ENCODE data around the gene MAX.
"Not testable (repeated sequence)": the region's sequence is repeated elsewhere in the genome, so short reads cannot be mapped to it uniquely, and the experiment has no call there.

MAX gene

DNA sequence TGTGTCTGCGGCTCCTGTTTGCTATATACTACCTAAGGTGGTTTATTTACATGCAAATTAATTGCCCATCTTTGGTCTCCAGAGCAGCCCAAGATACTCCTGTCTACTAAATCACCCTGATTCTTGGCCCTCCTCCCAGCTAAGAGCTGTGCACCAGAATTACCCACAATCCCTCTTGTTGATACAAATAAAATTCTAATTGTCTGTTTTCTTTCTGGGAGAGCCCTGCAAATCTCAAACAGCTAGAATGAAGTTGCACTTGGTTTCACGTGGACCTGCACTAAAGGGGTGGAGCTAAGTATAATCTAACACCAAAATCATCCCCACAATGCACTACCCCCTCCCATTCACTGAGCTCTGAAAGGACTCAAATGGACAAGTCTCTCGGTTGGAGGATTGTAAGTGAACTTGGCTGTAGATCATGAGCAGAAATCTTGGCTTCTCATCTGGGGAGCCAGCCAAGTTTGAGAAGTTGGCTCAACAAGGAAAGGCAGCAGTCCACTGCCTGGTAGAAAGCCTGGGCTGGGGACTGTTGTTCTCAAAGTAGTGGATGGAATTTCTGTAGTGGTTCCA lies 6.6 kb downstream of the MAX start:
- Histone ChIP-seq H2BK15ac (replicated peaks; ENCODE audit: low read depth) (no peak overlapping the region), H3K4me1 (ENCODE audit: control insufficient read depth, low read depth, low read length) (no peaks in the 10 kb centered on the region), H3K79me2 (ENCODE audit: control insufficient read depth, insufficient read depth, low read length) (peaks cover 29% of the 10 kb centered on the region), H3K18ac (ENCODE audit: low read length) (no peak overlapping the region), H2BK120ac (ENCODE audit: low read depth, low read length) (no peak overlapping the region), H3K56ac (ENCODE audit: low read length) (no peak overlapping the region), H2BK5ac (ENCODE audit: low read length) (no peak overlapping the region), H3K79me1 (ENCODE audit: low read length) (peaks cover 24% of the 10 kb centered on the region), H3K36me3 (ENCODE audit: control insufficient read depth, insufficient read depth, low read length) (peaks cover 6% of the 10 kb centered on the region), H3K4me3 (ENCODE audit: low read length) (no peak overlapping the region), H4K8ac (ENCODE audit: low read depth, low read length) (no peak overlapping the region), H4K5ac (ENCODE audit: low read length) (no peak overlapping the region), H3K27me3 (ENCODE audit: insufficient read depth, low read length, poor library complexity) (no peaks in the 10 kb centered on the region), H3K4ac (ENCODE audit: low read depth, low read length) (no peak overlapping the region), H2AK5ac (ENCODE audit: low read length) (no peak overlapping the region), H3K27ac (ENCODE audit: low read depth, low read length) (no peak overlapping the region), H3K4me2 (ENCODE audit: low read length) (no peak overlapping the region), H3K9ac (ENCODE audit: low read length) (no peak overlapping the region), H3K23ac (ENCODE audit: low read length) (no peak overlapping the region)
- DNase-seq, result no peak
- WGBS (ENCODE audit: extremely low coverage, insufficient coverage, low lambda C conversion rate), result no CpG with 5 or more reads among the region's 3 CpGs

DNA sequence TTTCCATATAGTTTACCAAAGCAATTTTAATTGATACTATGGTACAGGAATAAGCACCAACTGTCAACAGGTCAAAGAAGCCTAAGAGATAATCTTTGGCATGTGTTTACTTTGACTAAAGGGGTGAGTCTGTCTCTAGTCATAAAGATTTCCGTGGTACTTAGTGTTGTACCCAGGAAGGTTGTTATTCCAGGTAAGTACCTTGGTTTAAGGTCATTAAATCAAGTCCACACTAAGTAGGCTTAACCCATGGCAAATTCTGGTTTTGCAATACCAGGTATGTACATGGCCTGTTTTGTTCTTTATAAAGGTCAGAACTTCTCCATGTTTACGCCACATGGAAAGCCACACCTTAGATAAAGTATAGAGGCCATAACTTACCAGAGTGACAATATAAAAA lies 10.0 kb downstream of the MAX start:
- Histone ChIP-seq H3K27me3 (ENCODE audit: insufficient read depth, low read length, poor library complexity) (no peaks in the 10 kb centered on the region), H3K4me1 (ENCODE audit: control insufficient read depth, low read depth, low read length) (no peaks in the 10 kb centered on the region), H3K79me2 (ENCODE audit: control insufficient read depth, insufficient read depth, low read length) (peaks cover 24% of the 10 kb centered on the region), H3K4me3 (ENCODE audit: low read length) (no peak overlapping the region), H3K9ac (ENCODE audit: low read length) (no peak overlapping the region), H4K5ac (ENCODE audit: low read length) (no peak overlapping the region), H3K36me3 (ENCODE audit: control insufficient read depth, insufficient read depth, low read length) (peaks cover 14% of the 10 kb centered on the region), H3K23ac (ENCODE audit: low read length) (no peak overlapping the region), H3K56ac (ENCODE audit: low read length) (no peak overlapping the region), H3K18ac (ENCODE audit: low read length) (no peak overlapping the region), H2BK120ac (ENCODE audit: low read depth, low read length) (no peak overlapping the region), H2BK15ac (replicated peaks; ENCODE audit: low read depth) (no peak overlapping the region), H3K27ac (ENCODE audit: low read depth, low read length) (no peak overlapping the region), H3K4ac (ENCODE audit: low read depth, low read length) (no peak overlapping the region), H3K79me1 (ENCODE audit: low read length) (peaks cover 29% of the 10 kb centered on the region), H4K8ac (ENCODE audit: low read depth, low read length) (no peak overlapping the region), H2AK5ac (ENCODE audit: low read length) (no peak overlapping the region), H2BK5ac (ENCODE audit: low read length) (no peak overlapping the region), H3K4me2 (ENCODE audit: low read length) (no peak overlapping the region)
- no peak for DNase-seq
- no CpG with 5 or more reads among the region's 2 CpGs for WGBS (ENCODE audit: extremely low coverage, insufficient coverage, low lambda C conversion rate)

DNA sequence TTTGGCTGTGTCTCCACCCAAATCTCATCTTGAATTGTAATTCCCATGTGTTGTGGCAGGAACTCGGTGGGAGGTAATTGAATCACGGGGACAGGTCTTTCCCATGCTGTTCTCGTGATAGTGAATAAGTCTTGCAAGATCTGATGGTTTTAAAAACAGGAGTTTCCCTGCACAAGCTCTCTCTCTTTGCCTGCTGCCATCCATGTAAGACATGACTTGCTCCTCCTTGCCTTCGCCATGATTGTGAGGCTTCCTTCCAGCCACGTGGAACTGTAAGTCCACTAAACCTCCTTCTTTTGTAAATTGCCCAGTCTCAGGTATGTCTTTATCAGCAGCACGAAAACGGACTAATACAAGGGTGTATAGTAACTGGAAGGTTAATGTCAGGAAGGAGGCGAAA lies 14.5 kb downstream of the MAX start:
- Histone ChIP-seq H3K79me1 (ENCODE audit: low read length) (peaks cover 12% of the 10 kb centered on the region), H3K4me3 (ENCODE audit: low read length) (peak overlapping the region; percentile 22), H3K36me3 (ENCODE audit: control insufficient read depth, insufficient read depth, low read length) (peaks cover 14% of the 10 kb centered on the region)
- not testable (repeated sequence) for H2BK120ac ChIP-seq (ENCODE audit: low read depth, low read length); H3K9ac ChIP-seq (ENCODE audit: low read length); H3K18ac ChIP-seq (ENCODE audit: low read length); H3K4me1 ChIP-seq (ENCODE audit: control insufficient read depth, low read depth, low read length); H4K8ac ChIP-seq (ENCODE audit: low read depth, low read length); H3K23ac ChIP-seq (ENCODE audit: low read length); H3K79me2 ChIP-seq (ENCODE audit: control insufficient read depth, insufficient read depth, low read length); H2BK5ac ChIP-seq (ENCODE audit: low read length); H3K27me3 ChIP-seq (ENCODE audit: insufficient read depth, low read length, poor library complexity); H3K56ac ChIP-seq (ENCODE audit: low read length); H4K5ac ChIP-seq (ENCODE audit: low read length); H2BK15ac ChIP-seq (replicated peaks; ENCODE audit: low read depth); H3K4me2 ChIP-seq (ENCODE audit: low read length); DNase-seq; H3K27ac ChIP-seq (ENCODE audit: low read depth, low read length); H2AK5ac ChIP-seq (ENCODE audit: low read length); H3K4ac ChIP-seq (ENCODE audit: low read depth, low read length)
- WGBS (ENCODE audit: extremely low coverage, insufficient coverage, low lambda C conversion rate), result no CpG with 5 or more reads among the region's 8 CpGs

DNA sequence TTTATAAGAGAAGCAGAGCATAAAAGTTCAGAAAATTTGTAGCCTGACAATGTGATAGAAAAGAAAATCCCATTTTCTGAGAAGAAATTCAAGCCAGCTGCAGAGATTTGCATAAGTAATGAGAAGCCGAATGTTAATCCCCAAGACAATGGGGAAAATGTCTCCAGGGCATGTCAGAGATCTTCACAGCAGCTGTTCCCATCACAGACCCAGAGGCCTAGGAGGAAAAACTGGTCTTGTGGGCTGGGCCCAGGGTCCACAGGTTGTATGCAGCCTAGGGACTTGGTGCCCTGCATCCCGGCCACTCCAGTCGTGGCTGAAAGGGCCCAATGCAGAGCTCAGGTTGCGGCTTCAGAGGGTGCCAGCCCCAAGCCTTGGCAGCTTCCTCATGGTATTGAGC lies 15.6 kb downstream of the MAX start:
- not testable (repeated sequence) for H3K56ac ChIP-seq (ENCODE audit: low read length); H2AK5ac ChIP-seq (ENCODE audit: low read length); H3K23ac ChIP-seq (ENCODE audit: low read length); H3K4ac ChIP-seq (ENCODE audit: low read depth, low read length); H2BK120ac ChIP-seq (ENCODE audit: low read depth, low read length); H3K27me3 ChIP-seq (ENCODE audit: insufficient read depth, low read length, poor library complexity); H3K4me1 ChIP-seq (ENCODE audit: control insufficient read depth, low read depth, low read length); H2BK5ac ChIP-seq (ENCODE audit: low read length); H3K27ac ChIP-seq (ENCODE audit: low read depth, low read length); H3K4me2 ChIP-seq (ENCODE audit: low read length); H3K18ac ChIP-seq (ENCODE audit: low read length); H4K5ac ChIP-seq (ENCODE audit: low read length); H3K4me3 ChIP-seq (ENCODE audit: low read length); H4K8ac ChIP-seq (ENCODE audit: low read depth, low read length); H3K9ac ChIP-seq (ENCODE audit: low read length); H2BK15ac ChIP-seq (replicated peaks; ENCODE audit: low read depth); H3K79me2 ChIP-seq (ENCODE audit: control insufficient read depth, insufficient read depth, low read length)
- H3K79me1 ChIP-seq (ENCODE audit: low read length), result peaks cover 17% of the 10 kb centered on the region
- H3K36me3 ChIP-seq (ENCODE audit: control insufficient read depth, insufficient read depth, low read length), result peaks cover 14% of the 10 kb centered on the region
- DNase-seq, result peak; percentile 50
- no CpG with 5 or more reads among the region's 4 CpGs for WGBS (ENCODE audit: extremely low coverage, insufficient coverage, low lambda C conversion rate)

DNA sequence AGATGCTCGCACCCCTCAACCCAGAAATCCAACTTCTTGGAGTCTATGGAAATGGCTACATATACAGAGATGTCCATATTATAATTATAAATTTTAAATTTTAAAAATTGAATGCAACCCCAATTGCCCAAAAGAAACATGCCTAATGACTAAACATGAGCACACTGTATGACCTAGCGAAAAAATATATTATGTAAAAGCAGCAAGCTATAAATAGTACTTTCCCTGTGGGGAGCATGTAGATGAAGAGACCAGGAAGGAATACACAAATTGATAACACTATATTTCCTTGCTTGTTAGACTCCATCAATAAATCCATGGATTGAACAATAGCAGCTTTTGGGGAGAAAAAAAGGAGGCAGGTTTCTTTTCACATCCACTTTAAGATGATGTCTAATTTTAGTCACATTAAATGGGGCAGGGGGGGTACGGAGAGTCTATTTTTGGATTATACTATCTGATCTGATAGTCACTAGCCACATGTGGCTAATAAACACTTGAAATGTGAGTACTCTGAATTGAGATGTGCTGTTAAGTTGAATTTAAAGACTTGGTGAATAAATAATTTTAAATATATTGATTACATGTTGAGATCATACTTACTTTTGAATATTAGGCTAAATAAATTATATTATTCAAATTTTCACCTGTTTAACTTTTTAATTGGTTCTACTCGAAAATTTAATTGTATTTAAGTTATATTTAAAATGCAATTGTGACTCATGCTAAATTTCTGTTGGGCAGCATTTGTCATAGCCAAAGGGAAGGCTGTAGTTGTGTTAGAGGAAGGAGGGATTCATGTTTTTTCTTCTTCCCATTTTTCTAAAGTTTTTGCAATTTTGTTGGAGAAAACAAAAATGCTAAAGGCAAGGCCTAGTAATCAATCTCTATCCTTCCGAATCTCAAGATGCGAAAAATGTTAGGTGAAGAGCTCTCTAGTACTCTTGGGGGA lies 17.5 kb downstream of the MAX start:
- Histone ChIP-seq H2BK15ac (replicated peaks; ENCODE audit: low read depth) (no peak overlapping the region), H3K36me3 (ENCODE audit: control insufficient read depth, insufficient read depth, low read length) (peaks cover 11% of the 10 kb centered on the region), H3K27ac (ENCODE audit: low read depth, low read length) (no peak overlapping the region), H3K18ac (ENCODE audit: low read length) (no peak overlapping the region), H2BK120ac (ENCODE audit: low read depth, low read length) (no peak overlapping the region), H2BK5ac (ENCODE audit: low read length) (no peak overlapping the region), H4K5ac (ENCODE audit: low read length) (no peak overlapping the region), H2AK5ac (ENCODE audit: low read length) (no peak overlapping the region), H3K4ac (ENCODE audit: low read depth, low read length) (no peak overlapping the region), H4K8ac (ENCODE audit: low read depth, low read length) (no peak overlapping the region), H3K23ac (ENCODE audit: low read length) (no peak overlapping the region), H3K56ac (ENCODE audit: low read length) (no peak overlapping the region), H3K4me1 (ENCODE audit: control insufficient read depth, low read depth, low read length) (no peaks in the 10 kb centered on the region), H3K79me1 (ENCODE audit: low read length) (peaks cover 15% of the 10 kb centered on the region), H3K79me2 (ENCODE audit: control insufficient read depth, insufficient read depth, low read length) (peaks cover 9% of the 10 kb centered on the region), H3K27me3 (ENCODE audit: insufficient read depth, low read length, poor library complexity) (no peaks in the 10 kb centered on the region), H3K4me3 (ENCODE audit: low read length) (no peak overlapping the region), H3K9ac (ENCODE audit: low read length) (no peak overlapping the region), H3K4me2 (ENCODE audit: low read length) (no peak overlapping the region)
- no CpG with 5 or more reads among the region's 6 CpGs for WGBS (ENCODE audit: extremely low coverage, insufficient coverage, low lambda C conversion rate)
- DNase-seq, result no peak

All from mesendoderm (in vitro differentiated cells).